ENCODE data around the gene ADCYAP1R1.

ADCYAP1R1 gene

GRCh38 chr7:31044529-31044928 lies 7.6 kb upstream of the ADCYAP1R1 start:
- DNase-seq, result no peak

GRCh38 chr7:31046723-31047122 lies 5.4 kb upstream of the ADCYAP1R1 start:
- DNase-seq, result no peak

- DNase-seq, result no peak
These were observed 4.6 kb upstream of the ADCYAP1R1 start for GRCh38 chr7:31047313-31048146.

GRCh38 chr7:31049005-31049765 lies 2.9 kb upstream of the ADCYAP1R1 start:
- no peak for DNase-seq

- DNase-seq, result no peak
These were observed 356 bp downstream of the ADCYAP1R1 start for GRCh38 chr7:31052487-31052840.

- DNase-seq, result no peak
These were observed 913 bp downstream of the ADCYAP1R1 start for GRCh38 chr7:31052841-31053601.

- no peak for DNase-seq
These were observed 1.9 kb downstream of the ADCYAP1R1 start for GRCh38 chr7:31053986-31054385.

- no peak for DNase-seq
These were observed 2.6 kb downstream of the ADCYAP1R1 start for GRCh38 chr7:31054608-31055278.

GRCh38 chr7:31055471-31055870 lies 3.4 kb downstream of the ADCYAP1R1 start:
- no peak for DNase-seq

- no peak for DNase-seq
These were observed 4.8 kb downstream of the ADCYAP1R1 start for GRCh38 chr7:31056775-31057346.

GRCh38 chr7:31058122-31058521 lies 6.0 kb downstream of the ADCYAP1R1 start:
- DNase-seq, result no peak

- no peak for DNase-seq
These were observed 6.6 kb downstream of the ADCYAP1R1 start for GRCh38 chr7:31058688-31059087.

- DNase-seq, result no peak
These were observed 7.4 kb downstream of the ADCYAP1R1 start for GRCh38 chr7:31059551-31059950.

- DNase-seq, result no peak
These were observed 9.1 kb downstream of the ADCYAP1R1 start for GRCh38 chr7:31061185-31061584.

- DNase-seq, result no peak
These were observed 10.8 kb downstream of the ADCYAP1R1 start for GRCh38 chr7:31062746-31063435.

- no peak for DNase-seq
These were observed 13.0 kb downstream of the ADCYAP1R1 start for GRCh38 chr7:31065021-31065593.

GRCh38 chr7:31065840-31066239 lies 13.7 kb downstream of the ADCYAP1R1 start:
- DNase-seq, result no peak

GRCh38 chr7:31066516-31067130 lies 14.5 kb downstream of the ADCYAP1R1 start:
- DNase-seq, result no peak

- DNase-seq, result no peak
These were observed 15.4 kb downstream of the ADCYAP1R1 start for GRCh38 chr7:31067491-31067890.

- DNase-seq, result no peak
These were observed 16.0 kb downstream of the ADCYAP1R1 start for GRCh38 chr7:31068006-31068675.

Measured in stimulated activated CD4-positive, alpha-beta T cell treated with anti-CD3 and anti-CD28 coated beads, Interleukin-4, amount 100 ng/mL, for 1 hour (primary cell).